Non-pigmented ciliary epithelial cell (primary cell): ENCODE data around the gene DPP4.
"Not testable (repeated sequence)": the region's sequence is repeated elsewhere in the genome, so short reads cannot be mapped to it uniquely, and the experiment has no call there.

Experiments used
- DNase-seq: peaks from one replicate; pipeline ENCODE4 v3.0.0-alpha.2; 2010; ENCODE audit warnings: low read depth

The DPP4 gene

DNA sequence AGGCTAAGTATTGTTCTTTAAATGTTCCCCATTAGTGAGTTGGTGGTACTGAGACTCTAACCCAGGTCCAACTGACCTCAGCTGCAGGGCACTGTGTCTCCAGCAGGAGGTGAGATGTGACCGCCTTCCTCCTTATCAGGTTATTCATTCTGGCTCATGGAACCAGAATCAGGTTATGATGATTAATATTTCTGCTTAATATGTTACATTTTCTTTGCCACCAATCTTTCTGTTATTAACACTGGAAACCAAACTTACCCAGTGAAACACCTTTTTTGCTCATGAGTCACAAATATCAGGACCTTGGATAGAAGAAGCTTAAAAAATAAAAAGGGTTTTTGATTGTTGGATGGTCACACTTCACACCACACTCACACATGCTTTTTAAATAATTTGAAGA lies 85.4 kb downstream of the DPP4 start:
- no peak for DNase-seq

DNA sequence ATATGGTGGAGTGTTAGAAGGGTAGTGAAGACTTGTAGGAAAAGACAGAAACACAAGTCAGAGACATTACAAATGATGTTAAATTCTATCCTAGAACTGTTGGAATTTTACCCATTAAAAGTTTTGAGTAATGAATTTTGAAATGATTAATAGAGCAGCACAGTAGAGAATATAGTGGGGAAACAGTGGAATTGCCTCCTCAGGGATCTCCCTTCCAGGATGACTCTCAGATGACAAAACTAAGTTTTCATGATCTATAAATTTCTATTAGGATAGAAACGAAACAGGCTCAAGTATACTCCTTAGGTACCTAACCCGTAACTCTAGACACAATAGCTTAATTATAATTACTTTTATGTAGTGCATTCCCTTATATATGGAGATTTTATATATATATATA lies 86.7 kb downstream of the DPP4 start:
- DNase-seq = no peak

DNA sequence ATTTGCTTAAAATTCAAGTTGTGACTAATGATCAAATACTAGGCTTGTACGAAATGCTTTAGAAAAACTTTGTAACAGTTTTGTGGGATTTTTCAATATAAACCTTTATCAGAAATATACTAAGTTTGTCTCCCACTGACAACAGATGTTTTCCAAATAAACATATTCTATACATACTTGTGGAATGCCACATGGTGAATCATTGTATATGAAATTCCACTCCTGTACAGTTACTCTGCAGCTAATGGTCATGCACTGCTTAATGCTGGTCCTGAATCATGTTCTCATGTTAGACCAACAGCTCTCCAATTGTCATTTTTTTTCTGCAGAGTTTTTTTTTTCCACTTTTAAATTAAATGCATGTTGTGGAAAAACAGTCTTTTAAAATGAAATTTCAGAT lies 90.1 kb downstream of the DPP4 start:
- DNase-seq = peak; percentile 27

DNA sequence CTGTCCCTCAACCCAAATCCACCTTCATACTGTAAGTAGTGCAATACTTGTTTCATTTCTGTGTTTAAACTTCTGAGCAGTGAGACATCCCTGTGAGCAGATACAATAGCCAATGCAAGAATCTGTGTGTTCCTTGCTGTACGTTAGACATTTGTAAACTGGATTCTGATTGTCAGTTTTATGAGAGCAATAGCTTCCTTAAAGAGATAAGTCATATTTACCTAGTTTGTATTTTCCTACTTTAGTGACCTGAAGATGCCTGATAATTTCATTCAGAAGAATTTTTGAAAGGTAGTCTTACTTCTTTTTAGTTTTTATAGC lies 90.7 kb downstream of the DPP4 start:
- DNase-seq = no peak

DNA sequence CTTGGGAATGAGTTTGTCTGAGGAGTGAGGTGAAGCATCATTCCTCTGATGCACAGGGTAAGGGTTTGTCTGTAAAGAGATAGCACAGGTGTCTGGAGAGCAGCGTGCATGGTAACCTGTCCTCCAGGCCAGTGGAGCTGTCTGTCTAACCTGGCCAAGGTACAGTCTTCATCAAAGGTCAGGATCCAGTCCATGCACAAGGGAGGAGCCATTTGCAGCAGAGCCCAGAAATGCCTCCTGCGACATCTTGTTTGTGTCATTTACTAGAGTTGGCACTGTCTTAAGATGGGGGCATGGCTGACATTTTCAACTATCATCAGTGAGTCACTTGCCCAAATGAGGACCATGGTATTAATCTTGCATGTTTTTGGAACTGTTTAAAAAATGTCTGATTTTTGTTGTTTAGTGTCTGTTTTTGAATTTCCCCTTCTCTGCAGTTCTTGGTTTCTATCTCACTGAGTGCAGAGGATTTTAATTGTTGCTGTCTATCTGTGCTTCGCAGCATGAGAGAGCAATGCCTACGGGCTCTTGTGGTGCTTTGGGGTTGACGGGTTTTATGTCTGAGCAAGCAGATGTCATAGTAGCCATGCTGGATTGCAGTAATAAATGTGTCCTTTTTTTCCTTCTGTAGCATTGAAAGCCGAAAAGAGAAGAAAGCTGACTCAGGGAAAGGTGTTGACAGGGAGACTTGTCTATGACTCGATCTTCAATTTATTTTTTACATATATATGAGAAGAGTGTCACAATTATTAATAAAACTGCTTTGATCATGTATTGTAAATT lies 91.3 kb downstream of the DPP4 start:
- DNase-seq = no peak

DNA sequence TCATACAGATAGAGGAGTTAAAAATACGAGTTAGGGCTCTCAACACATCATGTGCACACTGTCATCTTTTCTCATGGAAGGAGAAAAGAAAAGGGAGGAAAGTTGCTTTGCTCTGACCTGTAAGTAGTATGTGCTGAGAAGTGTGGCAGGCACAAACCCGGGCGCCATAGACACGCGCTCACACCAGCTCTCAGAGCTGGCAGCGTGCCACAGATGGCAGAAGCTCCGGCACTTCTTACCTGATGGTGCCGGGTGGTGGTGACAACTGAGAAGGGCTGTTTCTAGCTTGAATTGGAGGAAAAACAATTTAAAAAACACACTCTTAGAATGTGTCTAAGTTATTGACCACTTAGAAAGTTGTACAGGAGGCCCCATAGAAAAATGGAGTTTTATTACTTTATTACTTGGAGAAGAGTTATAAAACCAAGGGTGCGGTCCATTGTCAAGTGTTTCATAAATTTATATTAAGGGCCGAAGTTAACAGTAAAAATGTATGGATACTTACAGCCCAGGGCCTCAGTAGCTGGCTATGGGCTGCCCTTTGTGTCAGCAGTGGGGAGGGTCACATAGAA lies 92.2 kb downstream of the DPP4 start:
- no peak for DNase-seq

DNA sequence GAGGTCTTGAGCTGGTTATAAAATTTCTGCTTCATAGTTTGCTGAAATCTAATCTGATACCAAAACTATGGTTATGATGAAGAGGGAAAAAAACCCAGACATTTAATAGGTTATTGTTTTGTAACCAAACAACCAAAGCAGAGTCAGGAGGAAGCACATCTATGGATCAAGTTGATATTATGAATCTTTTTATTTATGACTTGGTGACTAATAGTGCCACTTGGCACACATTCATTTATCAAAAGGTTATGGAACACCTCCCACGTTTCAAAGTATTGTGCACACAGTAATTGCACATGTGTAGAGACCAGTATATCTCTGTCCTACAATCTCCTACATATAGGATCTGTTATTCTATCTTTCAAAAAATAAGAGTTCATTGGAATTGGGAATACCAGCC lies 93.0 kb downstream of the DPP4 start:
- no peak for DNase-seq

DNA sequence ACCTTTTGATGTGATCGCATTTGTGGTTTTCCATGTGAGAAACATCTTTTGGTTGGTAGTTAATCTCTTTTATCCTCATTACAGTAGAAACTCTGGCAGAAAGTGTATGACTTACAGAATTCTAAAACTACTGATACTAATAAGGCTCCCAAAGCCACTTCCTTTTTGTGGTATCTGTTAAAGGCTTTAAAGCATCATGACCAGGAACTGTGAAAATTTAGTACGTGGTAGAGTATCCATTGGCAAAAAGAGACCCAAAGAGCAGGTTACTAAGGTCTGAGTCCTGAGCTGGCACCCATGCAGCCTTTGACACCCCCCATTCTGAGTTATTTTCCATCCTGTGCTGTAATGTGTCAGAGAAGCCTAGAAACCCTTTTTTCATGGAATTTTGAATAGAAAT lies 94.5 kb downstream of the DPP4 start:
- no peak for DNase-seq

DNA sequence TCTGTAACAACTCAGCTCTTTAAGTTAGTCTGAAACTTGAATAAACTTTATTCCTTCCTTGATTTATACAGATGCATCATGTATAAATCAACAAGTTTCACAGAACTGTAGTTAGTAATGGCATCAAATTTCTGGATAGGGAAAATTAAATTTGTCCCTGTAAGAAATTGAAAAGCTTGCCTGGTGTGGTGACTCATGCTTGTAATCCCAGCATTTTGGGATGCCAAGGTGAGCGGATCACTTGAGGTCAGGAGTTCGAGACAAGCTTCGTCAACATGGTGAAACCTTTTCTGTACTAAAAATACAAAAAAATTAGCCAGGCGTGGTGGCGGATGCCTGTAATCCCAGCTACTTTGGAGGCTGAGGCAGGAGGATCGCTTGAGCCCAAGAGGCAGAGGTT lies 96.1 kb downstream of the DPP4 start:
- not testable (repeated sequence) for DNase-seq

DNA sequence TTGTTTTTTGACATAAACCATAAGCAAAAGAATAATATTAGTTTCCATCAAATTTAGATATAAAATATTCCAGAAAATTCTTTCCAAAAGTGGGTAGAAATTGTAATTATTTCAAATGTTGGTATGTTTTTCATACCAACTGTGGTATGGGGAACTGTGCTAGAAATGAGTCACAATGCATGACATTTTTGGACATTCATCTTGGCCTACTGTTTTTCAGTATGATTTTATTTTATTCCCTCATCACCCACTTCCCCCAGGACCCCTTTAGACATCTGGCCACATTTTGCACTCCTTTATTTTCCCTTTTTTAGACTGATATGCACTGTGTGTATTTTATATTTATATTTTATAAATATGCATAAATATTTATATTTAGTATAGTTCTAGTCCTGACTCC lies 97.1 kb downstream of the DPP4 start:
- DNase-seq = no peak

DNA sequence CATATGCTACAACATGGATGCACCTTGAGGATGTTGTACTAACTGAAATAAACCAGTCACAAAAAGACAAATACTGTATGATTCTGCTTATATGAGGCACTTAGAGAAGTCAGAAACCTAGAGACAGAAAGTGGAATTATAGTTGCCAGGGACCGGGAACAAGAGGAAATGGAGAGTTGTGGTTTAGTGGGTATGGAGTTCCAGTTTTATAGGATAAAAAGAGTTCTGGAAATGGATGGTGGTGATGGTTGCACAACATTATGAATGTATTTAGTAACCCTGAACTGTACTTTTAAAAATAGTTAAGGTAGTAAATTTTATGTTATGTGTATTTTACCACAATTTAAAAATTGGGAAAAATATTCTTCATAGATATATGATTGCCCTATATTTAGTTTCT lies 97.7 kb downstream of the DPP4 start:
- DNase-seq = no peak

DNA sequence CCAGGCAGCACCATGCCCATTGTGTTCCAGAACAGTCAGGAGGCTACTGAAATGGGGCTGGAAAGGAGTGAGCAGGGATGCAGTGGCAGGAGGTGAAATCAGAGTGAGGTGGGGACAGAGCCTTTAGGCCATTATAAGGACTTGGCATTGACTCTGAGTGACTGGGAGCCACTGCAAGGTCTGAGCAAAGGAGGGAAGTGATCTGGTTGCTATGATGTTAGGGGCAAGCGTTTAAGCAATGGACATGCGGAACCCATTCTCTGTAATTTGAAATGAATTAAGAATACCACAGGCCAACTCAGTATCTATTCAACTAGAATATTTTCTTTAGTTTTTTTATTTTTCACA lies 98.2 kb downstream of the DPP4 start:
- no peak for DNase-seq

DNA sequence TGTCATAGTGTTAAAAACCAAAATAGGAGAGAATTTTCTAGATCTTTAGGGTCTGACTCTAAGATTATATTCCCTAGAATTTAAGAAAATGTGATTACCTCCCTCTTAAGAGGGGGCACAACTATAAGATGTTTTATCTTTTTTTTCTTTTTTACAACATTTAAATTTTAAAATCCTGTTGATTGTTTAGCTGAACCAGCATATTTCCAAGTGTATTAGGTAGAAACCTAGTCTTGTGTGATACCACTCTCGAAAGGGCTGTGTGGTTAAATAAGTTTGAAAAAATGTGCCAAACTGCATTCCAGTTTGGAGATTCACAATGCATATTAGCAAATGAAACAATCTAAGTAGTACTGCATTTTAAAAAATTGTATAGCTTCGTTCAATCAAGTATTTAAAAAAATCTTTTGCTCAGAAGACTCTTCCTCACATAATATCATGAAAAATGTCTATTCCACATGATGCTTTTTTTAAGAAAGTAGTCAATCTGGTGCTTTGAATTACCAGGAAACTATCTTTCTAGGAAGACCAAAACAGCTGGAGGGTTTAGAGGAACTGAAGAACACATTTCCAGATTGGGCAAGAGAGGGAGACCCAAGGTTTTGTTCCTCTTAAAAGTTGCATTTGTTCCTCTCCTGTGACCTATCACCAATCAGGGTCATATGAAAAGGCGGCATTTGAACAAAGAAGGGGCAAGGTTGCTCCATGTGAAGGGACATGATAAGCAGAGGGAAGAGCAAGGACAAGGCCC lies 98.8 kb downstream of the DPP4 start:
- DNase-seq = no peak

DNA sequence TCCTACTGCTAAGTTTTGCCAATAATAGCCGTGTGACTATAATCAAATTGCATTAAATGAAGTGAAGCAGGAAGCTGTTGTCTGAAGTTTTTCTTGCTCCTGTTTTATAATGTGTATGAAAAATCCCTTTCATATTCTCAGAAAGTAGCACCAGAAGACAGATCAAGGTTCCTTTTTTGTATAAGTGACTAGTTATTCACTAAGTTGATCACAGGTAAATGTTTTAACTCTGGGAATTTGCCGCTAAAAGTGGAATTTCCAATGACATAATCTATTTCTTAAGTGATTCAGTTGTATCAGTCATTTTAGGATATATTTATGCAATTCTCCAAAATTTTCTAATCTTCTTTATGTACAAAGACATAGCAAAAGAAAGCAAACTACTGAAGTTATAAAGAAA lies 99.6 kb downstream of the DPP4 start:
- DNase-seq = no peak

DNA sequence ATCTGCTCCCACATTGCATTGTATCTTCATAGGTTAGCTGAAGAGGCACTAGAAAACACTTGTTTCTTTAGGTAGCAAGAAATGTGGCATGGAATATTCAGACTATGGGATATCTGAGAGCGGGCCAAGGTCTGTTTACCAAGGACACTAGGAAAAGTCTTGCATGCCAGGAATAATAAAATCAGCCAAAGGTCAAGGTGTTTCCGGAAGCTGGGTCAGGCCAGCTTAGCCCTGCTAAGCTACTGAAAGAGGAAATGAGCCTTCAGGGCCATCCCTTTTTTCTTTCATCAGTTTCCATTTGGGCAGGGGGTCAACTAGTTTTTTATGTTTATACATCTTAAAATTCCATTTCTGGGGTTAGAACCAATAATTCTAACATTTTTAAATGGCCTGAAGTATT lies 101.1 kb downstream of the DPP4 start:
- no peak for DNase-seq

DNA sequence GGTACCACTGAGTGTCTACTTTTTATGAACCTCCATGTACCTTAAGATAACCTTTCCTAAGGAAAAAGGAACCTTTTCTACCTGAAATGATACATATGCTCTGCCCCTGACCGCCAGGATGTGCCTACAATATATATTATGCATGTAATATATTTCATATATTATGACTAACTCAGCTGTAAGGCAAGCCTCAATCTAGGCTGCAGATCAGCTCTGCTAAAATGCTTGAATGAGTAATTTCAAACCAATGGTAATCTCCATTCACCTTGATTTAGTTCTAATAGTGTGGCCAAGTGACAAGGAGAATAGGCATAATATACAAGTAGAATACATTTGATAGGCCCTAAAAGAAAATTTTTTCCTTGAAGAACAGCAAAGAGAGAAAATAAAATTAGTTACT lies 101.8 kb downstream of the DPP4 start:
- no peak for DNase-seq

DNA sequence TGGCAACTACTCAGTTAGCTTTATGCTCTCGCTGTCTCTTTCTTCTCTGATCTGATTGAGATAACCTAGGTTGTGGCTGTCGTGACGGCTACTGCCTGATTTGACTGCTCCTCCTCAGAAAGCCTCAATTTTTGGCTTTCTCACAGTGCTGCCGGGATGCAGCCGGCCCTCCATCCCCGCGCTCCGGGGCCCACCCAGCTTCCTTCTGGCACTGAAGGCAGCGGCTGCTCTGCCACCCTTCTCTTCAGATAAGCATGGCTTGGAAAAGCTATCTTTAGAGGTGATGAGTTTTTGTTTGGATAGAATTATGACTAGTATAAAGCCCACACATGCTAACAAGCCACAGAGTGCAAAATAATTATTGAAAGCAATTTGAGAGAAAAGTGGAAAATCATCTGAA lies 102.5 kb downstream of the DPP4 start:
- no peak for DNase-seq

DNA sequence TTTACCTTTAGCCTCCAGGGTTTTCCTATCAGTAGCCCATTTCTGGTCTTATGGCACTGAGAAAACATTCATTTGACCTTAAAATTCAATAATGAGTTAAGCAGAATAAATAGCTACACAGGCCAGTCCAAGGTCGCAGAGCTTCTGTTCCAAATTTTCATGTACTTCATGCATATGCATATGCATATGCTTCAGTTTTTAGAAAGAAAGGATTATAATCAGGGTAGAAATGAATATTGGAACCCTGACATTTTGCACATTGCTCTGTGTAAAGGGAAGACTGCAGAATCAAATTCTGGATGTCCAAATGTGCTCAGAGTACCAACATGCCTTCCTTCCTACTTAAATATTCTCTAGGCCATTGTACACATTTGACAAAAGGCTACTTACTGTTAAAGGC lies 104.9 kb downstream of the DPP4 start:
- no peak for DNase-seq

DNA sequence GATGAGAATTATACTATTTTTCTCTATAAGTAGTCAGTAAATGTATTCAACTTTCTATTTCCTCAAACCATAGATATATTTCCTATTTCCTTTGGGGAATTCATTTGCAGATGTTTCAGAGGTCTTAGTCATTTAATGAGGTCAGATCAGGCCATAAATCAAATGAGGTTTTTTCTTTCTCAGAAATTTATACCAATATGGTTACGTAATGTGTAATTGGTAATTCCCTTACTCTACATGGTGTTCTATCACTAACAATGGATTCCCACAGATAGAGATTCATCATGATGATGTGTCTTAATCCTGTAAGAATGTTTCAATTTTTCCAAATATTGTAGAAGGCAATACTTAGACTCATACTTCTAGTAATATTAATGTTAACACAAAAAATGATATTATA lies 108.0 kb downstream of the DPP4 start:
- DNase-seq = no peak

DNA sequence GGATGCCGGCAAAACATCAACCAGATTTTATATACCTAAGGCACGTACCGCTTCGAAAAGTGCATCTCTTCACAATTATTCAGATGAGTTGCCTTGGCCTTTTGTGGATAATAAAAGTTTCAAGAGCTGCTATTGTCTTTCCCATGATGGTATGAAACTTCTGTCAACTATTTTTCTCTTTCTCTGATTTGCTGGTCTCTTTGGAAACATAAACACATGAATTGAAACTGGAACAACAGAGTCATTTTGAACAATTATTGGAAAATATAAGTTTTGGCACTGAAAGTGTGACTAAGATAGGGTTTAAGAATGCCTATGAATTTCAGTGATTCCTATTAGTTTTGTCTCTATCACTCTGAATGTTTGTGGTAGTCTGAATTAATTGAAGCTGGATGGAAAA lies 109.9 kb downstream of the DPP4 start:
- DNase-seq = no peak

DNA sequence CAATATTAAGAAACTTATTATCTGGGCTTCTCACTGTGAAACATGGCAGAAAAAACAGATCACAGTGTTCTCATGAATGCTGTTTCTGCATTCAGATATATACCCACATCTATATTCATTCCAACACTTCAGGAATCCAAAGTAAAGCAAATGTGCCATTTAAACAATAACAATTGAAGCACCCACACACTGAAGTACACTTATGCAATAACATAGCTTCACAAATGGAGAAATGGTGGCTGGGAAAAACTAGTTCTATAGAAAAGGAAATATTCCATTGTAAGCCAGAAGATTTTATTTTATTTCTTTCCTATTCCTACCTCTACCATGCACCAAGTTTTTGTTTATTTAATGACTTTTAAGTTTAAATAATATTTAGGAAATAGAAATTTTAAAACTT lies 111.9 kb downstream of the DPP4 start:
- DNase-seq = no peak

DNA sequence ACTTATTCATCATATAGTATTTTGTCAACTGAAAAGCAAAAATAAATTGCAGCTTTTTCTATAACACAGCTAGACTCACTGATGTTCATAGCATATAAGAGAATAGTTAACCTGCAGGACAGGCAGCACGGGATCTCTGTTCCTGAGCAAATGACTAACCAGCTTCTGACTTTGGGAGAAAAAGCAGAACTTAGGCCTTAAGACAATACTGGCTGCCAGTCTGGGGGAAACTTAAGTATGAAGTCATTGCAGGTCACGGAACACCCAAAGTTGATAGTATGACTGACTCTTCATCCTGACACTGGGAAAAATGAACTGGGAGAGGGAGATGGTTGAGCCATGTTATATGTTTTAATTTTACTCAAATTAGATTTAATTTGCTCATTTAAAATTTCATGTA lies 113.0 kb downstream of the DPP4 start:
- DNase-seq = no peak

DNA sequence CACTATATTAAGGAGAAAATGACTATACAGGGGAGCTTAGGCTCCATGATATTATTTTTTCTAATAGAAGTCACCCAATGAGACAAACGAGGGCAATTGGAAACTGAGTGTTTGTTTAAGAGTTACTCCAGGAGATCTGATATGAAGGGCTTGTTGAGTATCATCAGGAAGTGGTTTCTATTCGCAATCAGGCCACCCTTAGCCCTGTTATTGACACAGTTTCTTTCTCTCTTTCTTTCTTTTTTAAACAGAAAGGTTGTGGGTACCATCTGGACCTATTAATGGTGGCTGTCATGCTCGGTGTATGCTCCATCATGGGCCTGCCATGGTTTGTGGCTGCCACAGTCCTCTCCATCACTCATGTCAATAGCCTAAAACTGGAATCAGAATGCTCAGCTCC lies 117.3 kb downstream of the DPP4 start:
- DNase-seq = no peak

DNA sequence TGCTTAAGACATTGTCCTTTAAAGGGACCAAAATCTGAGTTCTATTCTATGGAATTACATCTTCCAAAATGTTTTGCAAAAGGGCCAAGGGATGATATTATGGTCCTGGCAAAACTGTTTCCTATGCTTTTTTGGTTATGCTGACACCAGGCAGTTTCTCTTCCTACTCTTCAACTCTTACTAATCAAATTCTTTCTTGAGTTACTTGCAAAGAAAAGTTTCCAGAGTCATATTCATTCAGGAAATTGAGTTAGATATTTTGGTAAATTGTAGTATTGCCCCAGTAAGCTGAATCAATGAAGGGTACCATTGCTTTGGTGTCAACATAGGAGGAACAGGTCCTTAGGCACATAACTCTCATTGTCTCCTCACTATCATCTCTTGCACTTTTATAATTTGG lies 118.8 kb downstream of the DPP4 start:
- DNase-seq = no peak
